Activated CD4-positive, alpha-beta T cell treated with anti-CD3 and anti-CD28 coated beads, Interleukin-10, Interleukin-2, amounts not matched to agents 100 ng/mL and 50 ng/mL, durations not matched to agents 16 hours and 8 hours (primary cell): ENCODE measurements around the gene TSPAN18.

Source experiments
- DNase-seq: peaks from one replicate; pipeline ENCODE4 v3.0.0-alpha.2; 2020

Gene TSPAN18

DNA sequence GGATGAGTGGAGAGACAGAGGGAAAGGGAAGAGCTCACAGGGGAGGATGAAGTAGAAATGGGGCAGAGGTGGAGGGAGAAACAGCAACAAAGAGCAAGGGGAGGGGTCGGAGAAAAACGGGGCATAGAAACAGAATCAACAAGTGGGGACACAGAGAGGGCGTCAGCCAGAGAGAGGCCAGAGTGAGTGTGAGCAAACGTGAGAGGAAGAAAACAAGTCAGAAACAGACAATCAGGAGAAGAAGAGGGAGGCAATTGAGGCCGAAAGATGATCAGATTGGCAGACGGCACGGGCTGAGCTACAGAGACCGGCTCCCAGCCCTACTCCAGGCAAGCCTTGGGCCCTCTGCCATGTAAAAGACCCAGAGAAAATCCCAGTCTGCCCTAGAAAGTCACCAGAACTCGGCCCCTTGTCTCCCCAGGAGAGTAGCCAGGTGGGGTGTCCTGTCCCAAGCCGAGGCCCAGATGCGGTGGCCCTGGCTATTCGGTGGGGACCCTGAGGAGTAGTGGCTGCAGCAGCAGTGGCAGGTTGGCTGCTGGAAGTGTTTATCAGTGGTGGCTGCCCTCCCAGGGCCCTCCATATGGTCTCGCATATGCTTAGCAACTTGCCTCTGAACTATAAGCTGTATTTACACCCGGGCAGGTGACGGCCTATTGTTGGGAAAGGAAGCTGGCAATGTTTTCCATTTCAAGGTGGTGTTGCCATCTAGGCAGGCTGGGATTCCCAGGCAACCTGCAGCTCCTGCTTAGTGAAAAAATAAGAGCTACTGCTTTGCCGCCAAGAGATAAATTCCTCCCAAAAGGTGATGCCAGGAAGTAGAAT, 14.8 kb upstream of the TSPAN18 start:
- no peak for DNase-seq

GRCh38 chr11:44713022-44713421, 13.7 kb upstream of the TSPAN18 start:
- no peak for DNase-seq

DNA sequence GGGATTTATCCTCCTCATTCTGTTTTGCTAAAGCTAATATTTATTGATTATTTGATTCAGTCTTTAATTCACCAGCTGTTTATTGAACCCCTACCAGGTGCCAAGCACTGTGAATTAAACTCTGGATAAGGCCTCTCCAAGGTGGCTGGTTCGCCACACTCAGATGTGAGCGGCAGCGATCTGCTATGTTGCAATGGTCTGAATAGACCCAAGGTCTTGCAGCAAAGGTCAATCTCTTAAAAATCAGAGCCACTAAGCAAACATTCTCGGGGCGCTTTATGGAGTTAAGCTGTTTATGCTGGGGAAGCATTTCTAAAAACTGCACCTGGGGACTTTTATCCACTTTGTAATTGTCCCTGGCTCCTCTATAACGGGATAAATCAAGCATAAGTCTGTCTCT, 10.5 kb upstream of the TSPAN18 start:
- DNase-seq = no peak

- DNase-seq = no peak
Observed at GRCh38 chr11:44718057-44718456, 8.7 kb upstream of the TSPAN18 start.

GRCh38 chr11:44718612-44719390, 8.0 kb upstream of the TSPAN18 start:
- DNase-seq = no peak

DNA sequence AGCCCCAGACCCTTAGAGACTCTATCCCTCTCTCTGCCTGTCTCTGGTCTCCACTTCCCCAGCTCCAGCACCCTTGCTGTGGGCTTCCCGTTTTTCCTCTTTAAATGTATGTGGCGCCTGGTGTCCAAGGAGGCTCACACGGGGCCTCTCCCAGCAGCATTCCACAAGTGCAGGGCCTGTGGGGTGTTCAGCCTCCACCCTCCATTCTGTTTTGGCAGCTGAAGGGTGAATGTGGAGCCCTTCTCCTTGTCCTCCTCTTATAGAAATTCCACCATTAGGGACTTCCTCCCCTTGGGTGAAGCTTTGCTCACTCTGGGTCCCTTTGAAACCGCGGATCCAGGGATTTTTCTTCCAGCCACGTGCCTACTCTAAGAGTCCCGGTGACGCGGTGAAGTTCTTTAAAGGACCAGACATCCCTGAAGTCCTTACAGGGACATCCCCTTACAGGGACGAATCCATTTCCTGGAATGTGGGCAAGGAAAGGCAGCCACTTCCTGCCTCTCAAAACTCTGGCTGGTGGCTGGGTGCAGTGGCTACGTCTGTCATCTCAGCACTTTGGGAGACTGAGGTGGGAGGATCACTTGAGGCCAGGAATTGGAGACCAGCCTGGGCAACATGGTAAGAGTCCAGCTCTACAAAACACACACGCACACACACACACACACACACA, 1.6 kb upstream of the TSPAN18 start:
- no peak for DNase-seq

- no peak for DNase-seq
Observed at GRCh38 chr11:44725757-44726282, 942 bp upstream of the TSPAN18 start.

- no peak for DNase-seq
Observed at GRCh38 chr11:44727114-44727372, 281 bp downstream of the TSPAN18 start.

DNA sequence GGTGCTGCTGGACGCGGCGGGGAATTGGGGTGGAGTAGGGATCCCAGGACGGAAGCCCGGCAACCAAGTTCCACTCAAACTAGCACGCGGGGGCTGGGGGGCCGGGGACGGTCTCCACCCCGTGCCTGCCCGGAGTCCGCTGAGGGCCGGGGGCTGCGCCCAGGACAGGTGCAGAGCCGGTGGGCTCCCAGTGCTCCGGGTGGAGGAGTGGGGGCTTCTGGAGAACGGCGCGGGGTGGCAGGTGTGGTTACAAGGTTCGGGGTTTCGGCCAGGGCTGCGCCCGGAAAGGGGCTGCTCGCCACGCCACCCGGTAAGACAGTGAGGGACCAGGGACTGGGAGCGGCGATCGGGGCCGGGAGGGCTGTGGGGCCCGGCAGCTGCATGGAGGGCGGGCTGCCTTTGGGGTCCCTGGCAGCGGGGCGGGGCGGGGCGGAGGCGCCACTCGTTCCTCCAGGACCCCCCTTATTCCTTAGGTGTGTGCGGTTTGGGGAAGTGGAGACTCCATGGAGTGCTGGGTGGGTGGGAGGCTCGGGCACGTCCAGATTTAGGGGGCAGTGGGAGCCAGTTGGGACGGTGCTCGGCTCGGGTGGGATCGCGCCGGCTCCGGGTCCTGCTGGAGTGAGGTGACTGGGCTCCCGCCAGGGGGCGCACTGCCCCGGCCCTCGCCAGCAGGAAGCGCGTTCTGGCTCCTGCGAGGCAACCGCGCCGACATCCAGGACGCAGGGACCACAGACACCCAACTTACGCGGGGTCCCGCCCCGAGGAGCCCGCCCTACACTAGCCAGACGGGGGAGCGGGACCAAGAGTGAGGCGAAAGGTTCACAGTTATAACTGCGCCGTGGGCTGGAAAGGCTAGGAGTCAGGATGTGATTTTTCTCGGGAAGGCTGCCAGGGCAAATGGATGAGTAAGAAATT, 868 bp downstream of the TSPAN18 start:
- DNase-seq = peak; percentile 84

- no peak for DNase-seq
Observed at GRCh38 chr11:44728491-44728910, 1.7 kb downstream of the TSPAN18 start.

DNA sequence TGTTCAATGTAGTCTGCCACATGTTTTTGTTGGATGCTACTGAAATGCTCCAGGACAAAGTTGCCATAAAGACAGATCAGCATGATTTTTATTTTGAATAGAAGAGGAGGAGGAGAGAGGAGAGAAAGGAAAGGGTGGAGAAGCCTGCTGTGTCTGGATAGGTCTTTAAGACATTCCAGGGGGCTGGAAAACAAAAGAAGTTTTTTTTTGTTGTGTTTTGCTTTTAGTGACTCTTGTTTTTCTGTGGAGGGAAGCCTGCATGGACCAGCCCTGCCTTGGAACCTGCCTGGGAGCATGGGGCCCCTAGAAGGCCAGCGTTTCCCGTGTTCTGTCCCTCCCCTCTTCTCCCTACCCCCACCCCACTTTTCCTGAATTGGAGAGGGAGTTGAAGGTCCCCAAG, 2.3 kb downstream of the TSPAN18 start:
- DNase-seq = no peak

GRCh38 chr11:44729713-44730112, 3.0 kb downstream of the TSPAN18 start:
- no peak for DNase-seq

DNA sequence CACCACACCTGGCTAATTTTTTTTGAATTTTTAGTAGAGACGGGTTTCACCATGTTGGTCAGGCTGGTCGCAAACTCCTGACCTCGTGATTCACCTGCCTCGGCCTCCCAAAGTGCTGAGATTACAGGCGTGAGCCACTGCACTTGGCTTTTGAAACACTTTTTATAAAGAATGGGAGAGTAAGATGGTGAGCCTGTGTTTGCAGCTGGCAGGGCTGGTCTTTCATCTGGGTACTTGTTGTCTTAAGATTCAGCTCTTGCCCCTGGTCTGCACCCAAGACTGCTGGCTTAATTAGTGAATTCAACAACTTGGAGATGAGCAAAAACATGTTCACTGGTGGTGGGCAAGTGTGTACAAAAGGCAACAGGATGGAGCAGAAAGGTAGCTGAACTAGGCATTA, 4.0 kb downstream of the TSPAN18 start:
- DNase-seq = no peak

DNA sequence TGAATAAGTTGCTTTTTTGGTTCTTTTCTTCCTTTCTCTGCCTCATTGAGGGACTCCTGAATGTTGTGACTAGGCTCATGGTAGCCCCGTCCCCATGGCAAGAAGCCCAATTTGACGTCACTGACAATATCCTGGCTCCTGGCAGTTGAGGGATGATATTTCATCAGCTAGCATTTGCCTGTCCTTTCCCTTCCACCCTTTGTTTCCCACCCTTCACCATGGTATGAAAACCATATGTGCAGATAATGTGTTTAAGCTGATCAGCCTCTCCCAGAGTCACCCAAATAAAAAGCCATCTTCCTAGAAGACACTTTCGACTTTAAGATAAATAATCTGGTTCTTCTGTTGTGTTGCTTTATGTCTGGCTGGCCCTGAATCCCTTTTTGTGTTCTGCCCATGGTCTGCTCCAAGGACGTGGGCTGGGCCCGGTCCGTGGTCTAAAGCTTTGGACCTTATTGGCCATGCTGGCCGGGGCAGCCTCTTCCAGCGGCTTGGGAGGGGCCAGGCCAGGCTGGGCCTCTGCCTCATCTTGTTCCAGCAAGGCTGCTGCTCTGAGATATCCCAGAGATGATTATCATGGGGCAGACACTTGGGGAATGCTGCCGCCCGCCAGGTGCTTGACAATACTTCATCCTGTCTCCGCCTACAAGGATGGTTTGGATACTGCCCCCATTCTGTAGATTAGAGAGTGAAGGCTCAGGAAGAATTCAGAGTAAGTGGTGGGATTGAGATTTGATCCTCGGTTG, 5.1 kb downstream of the TSPAN18 start:
- no peak for DNase-seq

- no peak for DNase-seq
Observed at GRCh38 chr11:44732564-44732963, 5.8 kb downstream of the TSPAN18 start.

DNA sequence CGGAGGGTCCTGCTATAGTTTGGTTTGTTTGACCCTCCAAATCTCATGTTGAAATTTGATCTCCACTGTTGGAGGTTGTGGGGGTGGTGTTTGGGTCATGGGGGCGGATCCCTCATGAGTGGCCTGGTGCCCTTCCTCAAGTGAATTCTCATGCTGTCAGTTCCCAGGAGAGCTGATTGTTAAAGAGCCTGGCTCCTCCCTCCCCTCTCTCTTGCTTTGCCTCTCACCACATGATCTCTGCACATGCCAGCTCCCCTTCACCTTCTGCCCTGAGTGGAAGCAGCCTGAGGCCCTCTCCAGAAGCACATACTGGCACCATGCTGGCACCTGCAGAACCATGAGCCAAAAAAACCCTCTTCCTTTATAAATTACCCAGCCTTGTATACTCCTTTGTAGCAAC, 7.1 kb downstream of the TSPAN18 start:
- DNase-seq = no peak

GRCh38 chr11:44734843-44735381, 8.2 kb downstream of the TSPAN18 start:
- DNase-seq = no peak

DNA sequence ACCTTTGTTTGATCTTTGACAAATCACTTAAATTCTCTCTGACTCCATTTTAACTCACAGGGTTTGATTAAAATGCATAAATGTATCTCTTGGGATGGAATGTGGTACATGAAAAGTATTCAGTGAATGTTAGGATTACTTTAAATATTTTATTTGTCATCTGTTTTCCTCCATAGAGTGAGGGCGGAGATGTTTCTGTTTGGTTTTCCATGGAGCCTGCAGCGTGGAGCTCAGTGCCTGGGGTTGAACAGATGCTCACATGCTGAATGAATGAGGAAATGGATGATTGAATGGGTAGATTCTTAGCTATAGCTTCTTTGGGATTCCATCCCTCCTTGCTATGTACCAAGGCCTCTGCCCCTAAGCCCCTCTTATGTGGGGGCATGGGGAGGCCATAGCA, 10.0 kb downstream of the TSPAN18 start:
- no peak for DNase-seq

- no peak for DNase-seq
Observed at GRCh38 chr11:44737245-44738085, 10.7 kb downstream of the TSPAN18 start.

GRCh38 chr11:44738791-44739190, 12.0 kb downstream of the TSPAN18 start:
- DNase-seq = no peak

DNA sequence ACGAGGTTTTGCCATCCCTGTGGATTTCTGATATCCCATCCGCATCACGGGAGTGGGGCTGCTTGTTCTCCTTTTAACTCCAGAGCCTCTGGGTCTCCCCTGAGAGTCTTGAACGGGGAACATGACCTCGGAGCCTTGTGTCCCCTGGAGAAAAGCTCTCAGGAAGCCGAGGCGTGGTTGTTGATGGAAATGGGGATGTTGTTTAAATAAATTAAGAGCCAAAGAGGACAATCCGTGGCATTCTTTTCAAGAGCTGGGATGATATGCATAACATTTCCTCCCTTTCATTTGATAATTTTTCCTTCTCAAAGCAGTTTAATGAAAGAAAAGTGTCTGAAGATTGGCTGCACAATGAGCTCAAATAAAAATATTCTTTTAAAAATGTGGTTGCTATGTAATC, 14.2 kb downstream of the TSPAN18 start:
- DNase-seq = no peak
